NT2/D1 (cell line): ENCODE results near the gene SSC4D.

Experiments used
- SUZ12 ChIP-seq: IDR thresholded peaks from 2 replicates; pipeline ENCODE4 v1.6.1; 2011; ENCODE audit not compliant: insufficient read length, insufficient read depth; ENCODE audit errors: extremely low read depth
- ZNF274 ChIP-seq: IDR thresholded peaks from 2 replicates; pipeline ENCODE4 v1.6.1; 2011; ENCODE audit warnings: mild to moderate bottlenecking, low read depth, low read length

- no peak for TF ChIP-seq SUZ12
- no peak for TF ChIP-seq ZNF274
These were observed 61.8 kb downstream of the SSC4D start for GRCh38 chr7:76347710-76348109.
